Body of pancreas (tissue), 4 donors: Measurements from ENCODE around the gene AHCYL1.

Experiments used
- CTCF ChIP-seq, 7 experiments: fragments of 450-650 bp in 4 of 7; fragments of 200-600 bp in 3 of 7; sonication (generic) in 3 of 7; IDR thresholded peaks; one replicate each; pipeline ENCODE4 v1.5.1; 2016 to 2019; ENCODE audit warnings: antibody characterized with exemption in 7 of 7
- POLR2A ChIP-seq, 3 donors: fragments of 450-650 bp; IDR thresholded peaks; one replicate each; pipeline ENCODE4 v1.6.1; 2016; ENCODE audit warnings: antibody characterized with exemption in 3 of 3, mild to moderate bottlenecking in 2 of 3

GRCh38 chr1:109959632-109959973 is 25.0 kb upstream of the AHCYL1 start:
- TF ChIP-seq POLR2A (IDR thresholded peaks at IDR 0.05): no peak
- no peak for TF ChIP-seq CTCF (IDR thresholded peaks at IDR 0.05)
